ENCODE results near the gene FOXP1. TPM values are rescaled to one million over a fixed set of nuclear protein-coding genes. Genes with fewer than 3 reads are reported as not detected.

Gene FOXP1
- total and polyA plus RNA-seq, 2 of the 13 experiments (the other 11 are each of a cell fraction or from before 2014, with no cell fraction given): 40.4 to 59.0 TPM

- TF ChIP-seq PRDM4 (CRISPR knock-in tag; IDR thresholded peaks at IDR 0.05; ENCODE audit: borderline replicate concordance) (no peak), NFE2 (CRISPR knock-in tag; IDR thresholded peaks at IDR 0.05) (no peak)
These were observed 61.3 kb downstream of the FOXP1 start (continued) for GRCh38 chr3:71521940-71522876.

DNA sequence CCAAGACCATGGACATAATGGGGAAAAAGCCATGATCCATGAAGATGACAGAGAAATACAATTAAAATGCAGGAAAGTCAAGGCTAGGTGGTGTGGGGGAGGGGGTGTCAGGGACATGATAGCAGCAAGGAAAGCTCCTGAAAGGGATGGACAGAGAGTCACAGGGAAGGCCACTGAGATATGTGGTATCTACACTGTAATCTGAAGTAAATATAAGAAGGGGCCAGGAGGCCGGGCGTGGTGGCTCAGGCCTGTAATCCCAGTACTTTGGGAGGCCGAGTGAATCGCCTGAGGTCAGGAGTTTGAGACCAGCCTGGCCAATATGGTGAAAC, 62.5 kb downstream of the FOXP1 start:
- no peak overlapping the region for H3K27ac ChIP-seq (ENCODE audit: extremely low read length, insufficient read depth, low read length)
- peaks cover 19% of the 10 kb centered on the region for H3K4me1 ChIP-seq (ENCODE audit: insufficient read depth, low read length)
- ChIA-PET POLR2A (interaction anchor here (0.7 kb wide), 1 partner anchor 62 kb away, joined by 3 read pairs; the partner anchor contains the start of gene FOXP1), CTCF (ENCODE audit: low intra/inter-chr PET ratio, low total read pairs) (no interaction called here)
- no peaks in the 10 kb centered on the region for H3K27me3 ChIP-seq (ENCODE audit: control insufficient read depth in 1 of 2, insufficient read depth in 2 of 2, low read length in 2 of 2)
- 94% methylated on average over 4 of the region's 4 CpGs for WGBS (ENCODE audit: low lambda C conversion rate)
- TF ChIP-seq NR0B2 (CRISPR knock-in tag; IDR thresholded peaks at IDR 0.05) (no peak), E2F5 (CRISPR knock-in tag; conservative IDR thresholded peaks at IDR 0.05) (no peak)
- FAIRE-seq (no peak), ATAC-seq (no peak), DNase-seq (ENCODE audit: low spot score) (no peak)
- H3K36me3 ChIP-seq (replicated peaks in 1 of 2; ENCODE audit: control insufficient read depth in 1 of 2, insufficient read depth in 2 of 2, low read length in 2 of 2): peaks cover 2 to 10% of the 10 kb centered on the region in 2 experiments; a peak in 3 of 5 replicates
- no peaks in the 10 kb centered on the region for H3K9me3 ChIP-seq (ENCODE audit: low read length)
- H3K79me2 ChIP-seq (ENCODE audit: insufficient read depth, low read length): peaks cover 24% of the 10 kb centered on the region
- BruUV-seq (replicated peaks): no TSS peak
- intact Hi-C loops (cut with micrococcal nuclease; ENCODE audit: unreplicated experiment) (no loop called here), in situ Hi-C loops (cut with HindIII; ENCODE audit: extremely low pct_ligation_motif_present, low pct_unique_long_range_greater_than_20kb) (no loop called here)
- no peak overlapping the region for H2AFZ ChIP-seq (ENCODE audit: low read length)
- peaks cover 4% of the 10 kb centered on the region for H4K20me1 ChIP-seq (ENCODE audit: insufficient read depth, low read length)
- H3K9ac ChIP-seq (ENCODE audit: insufficient read depth, low read depth, low read length): no peak overlapping the region
- no peak overlapping the region for H3K4me2 ChIP-seq (ENCODE audit: low read depth, low read length)
- H3K4me3 ChIP-seq (replicated peaks in 1 of 3; ENCODE audit: insufficient read depth in 1 of 3, low read depth in 2 of 3, low read length in 3 of 3): no peak overlapping the region
